DOHH2 (cell line): Measurements from ENCODE around the gene IRAG1.

Experiments used
- H3F3A ChIP-seq: fragments of 200-600 bp; sonication (generic), shearing (Covaris generic); 2 replicates; pipeline ENCODE4 v1.6.0; 2016; ENCODE audit warnings: antibody characterized with exemption, mild to moderate bottlenecking; ENCODE audit not compliant: control insufficient read depth, insufficient read depth
- H3K27ac ChIP-seq: fragments of 200-600 bp; sonication (generic); 2 replicates; pipeline ENCODE4 v1.5.1; 2014; ENCODE audit warnings: low read depth, mild to moderate bottlenecking, low read length, moderate library complexity
- H3K27me3 ChIP-seq: fragments of 200-600 bp; sonication (generic); 2 replicates; pipeline ENCODE4 v1.6.1; 2014; ENCODE audit warnings: mild to moderate bottlenecking, low read length, mixed read lengths; ENCODE audit not compliant: control insufficient read depth
- H3K36me3 ChIP-seq: fragments of 200-600 bp; sonication (generic); 2 replicates; pipeline ENCODE4 v1.6.1; 2014; ENCODE audit warnings: mild to moderate bottlenecking, low read length, moderate library complexity, mixed read lengths; ENCODE audit not compliant: control insufficient read depth
- H3K4me1 ChIP-seq: fragments of 200-600 bp; sonication (generic); 2 replicates; pipeline ENCODE4 v1.6.1; 2014; ENCODE audit warnings: mild to moderate bottlenecking, low read length, mixed read lengths; ENCODE audit not compliant: control insufficient read depth
- H3K4me2 ChIP-seq: fragments of 200-600 bp; sonication (generic); 2 replicates; pipeline ENCODE4 v1.6.0; 2014; ENCODE audit warnings: mild to moderate bottlenecking, low read length, moderate library complexity
- H3K4me3 ChIP-seq: fragments of 200-600 bp; sonication (generic); 2 replicates; pipeline ENCODE4 v1.5.1; 2014; ENCODE audit warnings: mild to moderate bottlenecking, low read length, mixed read lengths
- H3K79me2 ChIP-seq: fragments of 200-600 bp; sonication (generic); 2 replicates; pipeline ENCODE4 v1.6.1; 2014; ENCODE audit warnings: mild to moderate bottlenecking, low read length, mixed read lengths; ENCODE audit not compliant: control insufficient read depth
- H3K9me2 ChIP-seq: fragments of 200-600 bp; sonication (generic); replicated peaks from 2 replicates; pipeline ENCODE4 v1.6.1; 2014; ENCODE audit warnings: mild to moderate bottlenecking, low read length, mixed read lengths; ENCODE audit not compliant: control insufficient read depth
- H3K9me3 ChIP-seq: fragments of 200-600 bp; sonication (generic); 2 replicates; pipeline ENCODE4 v1.6.1; 2014; ENCODE audit warnings: antibody characterized with exemption, low read length, mixed read lengths; ENCODE audit not compliant: control insufficient read depth, insufficient read depth
- H4K20me1 ChIP-seq: fragments of 200-600 bp; sonication (generic); 2 replicates; pipeline ENCODE4 v1.6.0; 2014; ENCODE audit warnings: low read depth, mild to moderate bottlenecking, antibody characterized with exemption, low read length, moderate library complexity; ENCODE audit not compliant: control insufficient read depth, insufficient read depth
- CTCF ChIP-seq: fragments of 200-600 bp; sonication (generic); IDR thresholded peaks from one replicate; pipeline ENCODE4 v1.5.1; 2014; ENCODE audit warnings: antibody characterized with exemption, mild to moderate bottlenecking, low read depth, low read length; ENCODE audit not compliant: poor library complexity, severe bottlenecking
- EZH2phosphoT487 ChIP-seq: fragments of 200-600 bp; sonication (generic); IDR thresholded peaks from 2 replicates; pipeline ENCODE4 v1.6.1; 2017; ENCODE audit warnings: borderline replicate concordance, mild to moderate bottlenecking, antibody characterized with exemption, low read length, moderate library complexity, mixed read lengths

The IRAG1 gene

GRCh38 chr11:10645212-10645795 lies 48.3 kb downstream of the IRAG1 start:
- no peak overlapping the region for H3K27ac ChIP-seq
- no peak overlapping the region for H3K4me2 ChIP-seq
- no peaks in the 10 kb centered on the region for H3K36me3 ChIP-seq
- H3K27me3 ChIP-seq = no peaks in the 10 kb centered on the region
- no peaks in the 10 kb centered on the region for H3K79me2 ChIP-seq
- no peaks in the 10 kb centered on the region for H3F3A ChIP-seq
- TF ChIP-seq CTCF (no peak), EZH2phosphoT487 (no peak)
- peaks cover 19% of the 10 kb centered on the region for H3K4me1 ChIP-seq
- no peaks in the 10 kb centered on the region for H3K9me2 ChIP-seq
- no peak overlapping the region for H3K4me3 ChIP-seq
- H4K20me1 ChIP-seq = no peaks in the 10 kb centered on the region
- no peaks in the 10 kb centered on the region for H3K9me3 ChIP-seq
